HepG2 (cell line): ENCODE measurements around the gene CPLX3. TPM values are rescaled to one million over a fixed set of nuclear protein-coding genes. Genes with fewer than 3 reads are reported as not detected.
A peak's percentile ranks its signal among the peaks of the same experiment; 100 is the strongest.

Experiments
- ATAC-seq: fragments of 200-7000 bp; cut with Tn5 transposase; 3 replicates; pipeline ENCODE4 v1.9.1; 2020; ENCODE audit warnings: mild to moderate bottlenecking, moderate library complexity
- BruUV-seq: library from RNA; stranded (reverse); fragments of 400-500 nt; replicated peaks from 2 replicates; lab custom pipeline; 2021; lab: Mats Ljungman, UMichigan
- CTCF ChIA-PET: fragments of 300-600 bp; formaldehyde crosslinking; extraction: SDS; loops from one replicate; lab custom pipeline; 2021; ENCODE audit warnings: low total read pairs, inconsistent platforms, low intra/inter-chr PET ratio; lab: Yijun Ruan, JAX
- POLR2A ChIA-PET: fragments of 350-600 bp; sonication (Branson Sonifier 250); formaldehyde crosslinking; loops from one replicate; lab custom pipeline; 2020; ENCODE audit warnings: antibody characterized with exemption, inconsistent platforms; lab: Yijun Ruan, JAX
- DNase-seq: peaks from one replicate; pipeline ENCODE4 v3.0.0-alpha.2; 2015; ENCODE audit warnings: low spot score
- FAIRE-seq: peaks from 3 replicates; lab custom pipeline; 2011; peaks lifted over from hg19 to GRCh38; lab: Jason Lieb, UNC
- H2AFZ ChIP-seq: one replicate; pipeline ENCODE4 v1.6.1; 2011; ENCODE audit warnings: low read length, inconsistent platforms
- H3K27ac ChIP-seq: fragments of 300-600 bp; 3 replicates; pipeline ENCODE4 v1.8.0; 2011; ENCODE audit warnings: mixed run types, mild to moderate bottlenecking, mixed read lengths, low read length, inconsistent platforms; ENCODE audit not compliant: insufficient read depth; ENCODE audit errors: extremely low read length
- H3K27me3 ChIP-seq, 2 experiments: fragments of 200-600 bp in 1 of 2; 2 replicates in 1 of 2; 3 replicates in 1 of 2; pipeline versions ENCODE4 v1.6.0 to v1.8.0; 2011; ENCODE audit warnings: low read length in 2 of 2, mild to moderate bottlenecking in 2 of 2, moderate library complexity in 2 of 2, inconsistent platforms in 1 of 2; ENCODE audit not compliant: insufficient read depth in 2 of 2, control insufficient read depth in 1 of 2
- H3K36me3 ChIP-seq, 2 experiments: fragments of 200-600 bp in 1 of 2; replicated peaks in 1 of 2; 2 replicates in 1 of 2; 3 replicates in 1 of 2; pipeline versions ENCODE4 v1.5.1 to v1.8.0; 2011; ENCODE audit warnings: low read length in 2 of 2, inconsistent platforms in 1 of 2; ENCODE audit not compliant: insufficient read depth in 2 of 2, control insufficient read depth in 1 of 2
- H3K4me1 ChIP-seq: 2 replicates; pipeline ENCODE4 v1.5.1; 2012; ENCODE audit warnings: low read length, inconsistent platforms; ENCODE audit not compliant: insufficient read depth
- H3K4me2 ChIP-seq: 2 replicates; pipeline ENCODE4 v1.6.0; 2011; ENCODE audit warnings: low read depth, low read length, inconsistent platforms
- H3K4me3 ChIP-seq, 3 experiments: fragments of 200-600 bp in 1 of 3; sonication (generic), shearing (Covaris generic) in 1 of 3; replicated peaks in 1 of 3; 2 replicates each; pipeline ENCODE4 v1.5.1; 2011 to 2016; ENCODE audit warnings: low read length in 3 of 3, inconsistent platforms in 2 of 3, low read depth in 2 of 3, mild to moderate bottlenecking in 2 of 3, control low read depth in 1 of 3, mixed read lengths in 1 of 3; ENCODE audit not compliant: insufficient read depth in 1 of 3
- H3K79me2 ChIP-seq: one replicate; pipeline ENCODE4 v1.6.1; 2011; ENCODE audit warnings: low read length, inconsistent platforms; ENCODE audit not compliant: insufficient read depth
- H3K9ac ChIP-seq: 2 replicates; pipeline ENCODE4 v1.6.0; 2011; ENCODE audit warnings: mild to moderate bottlenecking, low read depth, low read length, inconsistent platforms; ENCODE audit not compliant: insufficient read depth
- H3K9me3 ChIP-seq: 2 replicates; pipeline ENCODE4 v1.5.1; 2012; ENCODE audit warnings: mild to moderate bottlenecking, low read length
- H4K20me1 ChIP-seq: 2 replicates; pipeline ENCODE4 v1.6.0; 2011; ENCODE audit warnings: inconsistent platforms, mild to moderate bottlenecking, low read length, moderate library complexity; ENCODE audit not compliant: insufficient read depth
- CCDC6 ChIP-seq: sonication (generic); formaldehyde crosslinking; IDR thresholded peaks from 2 replicates; pipeline ENCODE4 v1.8.1; 2022; ENCODE audit warnings: mild to moderate bottlenecking, missing genetic modification reagents, moderate library complexity
- FOXO1 ChIP-seq: sonication (generic); formaldehyde crosslinking; IDR thresholded peaks from 2 replicates; pipeline ENCODE4 v1.4.0; 2020; ENCODE audit warnings: missing genetic modification reagents
- HNRNPUL1 ChIP-seq: fragments of 200-400 bp; formaldehyde crosslinking; IDR thresholded peaks from 2 replicates; pipeline ENCODE4 v1.6.1; 2017; ENCODE audit warnings: low read depth, mild to moderate bottlenecking, low read length, moderate library complexity
- HOXA9 ChIP-seq: sonication (generic); formaldehyde crosslinking; IDR thresholded peaks from 2 replicates; pipeline ENCODE4 v1.8.1; 2022; ENCODE audit warnings: missing genetic modification reagents, mild to moderate bottlenecking, moderate library complexity, borderline replicate concordance
- KDM6A ChIP-seq: IDR thresholded peaks from 2 replicates; pipeline ENCODE4 v1.6.1; 2016; ENCODE audit warnings: low read depth
- KLF9 ChIP-seq: IDR thresholded peaks from 2 replicates; pipeline ENCODE4 v1.6.1; 2016; ENCODE audit warnings: low read depth
- MAFF ChIP-seq: IDR thresholded peaks from 2 replicates; pipeline ENCODE4 v1.6.1; 2011; ENCODE audit warnings: low read depth, low read length, improper control_type of control experiment
- MAFK ChIP-seq, 2 experiments: IDR thresholded peaks in 1 of 2; conservative IDR thresholded peaks in 1 of 2; 2 replicates each; pipeline ENCODE4 v1.6.1; 2011; ENCODE audit warnings: improper control_type of control experiment in 2 of 2, low read length in 2 of 2
- PBX2 ChIP-seq: IDR thresholded peaks from 2 replicates; pipeline ENCODE4 v1.6.1; 2016; ENCODE audit warnings: control low read depth
- POGZ ChIP-seq: sonication (generic); formaldehyde crosslinking; IDR thresholded peaks from 2 replicates; pipeline ENCODE4 v1.4.0; 2020; ENCODE audit warnings: mild to moderate bottlenecking, missing genetic modification reagents
- SP5 ChIP-seq: IDR thresholded peaks from 2 replicates; pipeline ENCODE4 v1.6.1; 2016; ENCODE audit warnings: low read depth, borderline replicate concordance
- U2AF2 ChIP-seq: fragments of 200-400 bp; formaldehyde crosslinking; IDR thresholded peaks from 2 replicates; pipeline ENCODE4 v1.6.1; 2017; ENCODE audit warnings: low read depth, mild to moderate bottlenecking, low read length
- ZNF430 ChIP-seq: sonication (generic); formaldehyde crosslinking; IDR thresholded peaks from 2 replicates; pipeline ENCODE4 v1.9.0; 2021; ENCODE audit warnings: mild to moderate bottlenecking, missing genetic modification reagents
- ZNF530 ChIP-seq: sonication (generic); formaldehyde crosslinking; IDR thresholded peaks from 2 replicates; pipeline ENCODE4 v1.5.0; 2020; ENCODE audit warnings: low read depth, mild to moderate bottlenecking, missing genetic modification reagents
- ZNF652 ChIP-seq: IDR thresholded peaks from 2 replicates; pipeline ENCODE4 v1.6.1; 2016; ENCODE audit warnings: low read depth, borderline replicate concordance
- ZSCAN9 ChIP-seq: IDR thresholded peaks from 2 replicates; pipeline ENCODE4 v1.6.1; 2016; ENCODE audit warnings: borderline replicate concordance
- WGBS: methylation state at CpG from one replicate; pipeline ENCODE4 v1.1.6; 2017; ENCODE audit warnings: low lambda C conversion rate; 5-methylcytosine and 5-hydroxymethylcytosine counted together
- in situ Hi-C: cut with HindIII; loops from 2 replicates; pipeline ENCODE4 v1.10.0; 2017; ENCODE audit warnings: low pct_unique_long_range_greater_than_20kb; ENCODE audit not compliant: extremely low pct_ligation_motif_present
- intact Hi-C: fragments of 100-400 bp; cut with micrococcal nuclease; formaldehyde crosslinking; loops from one replicate; pipeline ENCODE4 v1.10.0; 2022; ENCODE audit not compliant: unreplicated experiment
- polyA plus RNA-seq, 8 experiments: library from polyadenylated mRNA; depleted of rRNA in 3 of 8; stranded (reverse) in 7 of 8; unstranded in 1 of 8; fragments of >200 nt; fragmentation: Illumina TruSeq in 4 of 8; extraction: Trizol in 4 of 8; gene quantifications; 2 replicates each; pipeline versions ENCODE4 v1.2.1 to v1.2.3, GENCODE V29; 2011 to 2016; ENCODE audit warnings: low read depth in 4 of 8, missing spikeins in 1 of 8, mixed read lengths in 1 of 8; ENCODE audit not compliant: insufficient read depth in 1 of 8
- total RNA-seq, 5 experiments: library from RNA; depleted of rRNA; stranded (reverse); fragments of >200 nt; fragmentation: Illumina TruSeq; extraction: Trizol; gene quantifications; 2 replicates each; pipeline ENCODE4 v1.2.3, GENCODE V29; 2016; ENCODE audit warnings: low read depth in 1 of 5

The CPLX3 gene
- total and polyA plus RNA-seq, 2 of the 13 experiments (the other 11 are each of a cell fraction or from before 2014, with no cell fraction given) = not detected

DNA sequence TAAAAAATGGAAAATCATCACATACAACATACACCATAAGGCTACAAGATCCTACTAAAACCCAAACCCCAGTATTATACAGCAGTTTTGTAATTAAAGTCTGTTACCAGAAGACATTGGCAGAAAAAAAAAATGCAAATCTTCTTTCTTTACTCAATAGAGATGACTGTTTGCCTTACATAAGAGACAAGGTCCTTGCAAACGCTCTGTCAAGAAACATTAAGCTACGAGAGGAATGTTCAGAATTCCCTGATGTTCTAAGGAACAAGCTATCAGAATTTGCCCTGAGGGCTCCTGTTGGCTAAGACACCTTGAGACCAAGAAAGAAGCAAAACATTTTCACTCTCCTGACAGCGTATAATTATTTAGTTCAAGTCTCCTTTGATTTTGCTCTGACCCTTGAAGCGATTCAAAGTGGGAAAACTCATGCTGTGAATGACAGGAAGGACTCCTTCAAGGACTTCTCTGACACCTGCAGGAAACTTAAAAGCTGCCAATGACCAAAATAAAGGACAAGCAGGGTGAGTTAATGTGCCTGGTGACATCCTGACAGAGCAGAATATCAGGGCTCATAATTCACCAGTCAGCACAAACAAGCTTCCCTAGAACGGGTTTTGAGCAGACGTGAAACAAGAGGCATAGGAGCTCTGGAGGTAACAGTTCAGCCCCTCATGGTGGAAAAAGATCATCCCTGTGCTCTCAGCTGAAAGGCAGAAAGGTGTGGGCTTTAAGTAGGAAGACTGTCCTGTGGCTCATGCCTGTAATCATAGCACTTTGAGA, 44.2 kb downstream of the CPLX3 start:
- Histone ChIP-seq H3K4me1 (peaks cover 73% of the 10 kb centered on the region), H3K9me3 (no peaks in the 10 kb centered on the region), H3K27me3 (peaks cover 0 to 2% of the 10 kb centered on the region in 2 experiments; a peak in 1 of 5 replicates), H3K4me3 (no peak overlapping the region), H3K27ac (no peak overlapping the region), H3K36me3 (peaks cover 0 to 1% of the 10 kb centered on the region in 2 experiments; a peak in 4 of 5 replicates), H3K79me2 (peaks cover 61% of the 10 kb centered on the region), H3K4me2 (peak overlapping the region; percentile 41; the same call in 1 of the 2 replicates), H4K20me1 (peaks cover 16% of the 10 kb centered on the region), H2AFZ (no peak overlapping the region), H3K9ac (peak overlapping the region; percentile 1; the same call in 1 of the 2 replicates)
- peak; percentile 67 for TF ChIP-seq MAFF
- TF ChIP-seq MAFK (conservative IDR thresholded peaks at IDR 0.05 in 1 of 2, IDR thresholded peaks at IDR 0.05 in 1 of 2; ENCODE audit: low read length in 2 of 2) = peak; percentile 65 to 66
- no peak for TF ChIP-seq CCDC6 (CRISPR knock-in tag)
- FAIRE-seq (no peak), ATAC-seq (no peak), DNase-seq (no peak)
- intact Hi-C loops (no loop called here), in situ Hi-C loops (no loop called here)
- CTCF ChIA-PET = no interaction called here
- 79% methylated on average over 6 of the region's 6 CpGs for WGBS
- POLR2A ChIA-PET = interaction anchor here (1.1 to 1.7 kb wide), 5 partner anchors 11 to 52 kb away, joined by 3 to 6 read pairs (median 4); partner anchors contain the start of gene MPI
- BruUV-seq = no TSS peak

GRCh38 chr15:74872702-74873035, 46.2 kb downstream of the CPLX3 start:
- H3K4me1 ChIP-seq = peaks cover 53% of the 10 kb centered on the region
- peaks cover 0 to 7% of the 10 kb centered on the region in 2 experiments; a peak in 1 of 5 replicates for H3K27me3 ChIP-seq
- H3K9ac ChIP-seq = peak overlapping the region; percentile 98
- peak overlapping the region; percentile 90 for H3K4me2 ChIP-seq
- FAIRE-seq (no peak), DNase-seq (no peak), ATAC-seq (no peak)
- TSS peak; percentile 61 for BruUV-seq
- H2AFZ ChIP-seq = no peak overlapping the region
- peaks cover 0 to 1% of the 10 kb centered on the region in 2 experiments; a peak in 4 of 5 replicates for H3K36me3 ChIP-seq
- POLR2A ChIA-PET = interaction anchor here (1.3 to 1.9 kb wide), 2 partner anchors 17 to 29 kb away, joined by 3 to 10 read pairs; partner anchors contain the start of genes MPI and ULK3
- H3K79me2 ChIP-seq = peaks cover 47% of the 10 kb centered on the region
- intact Hi-C loops = no loop called here
- no peaks in the 10 kb centered on the region for H3K9me3 ChIP-seq
- H3K27ac ChIP-seq = peak overlapping the region; percentile 93
- H3K4me3 ChIP-seq = peak overlapping the region; percentile 83 to 98 (median 98)
- CTCF ChIA-PET = no interaction called here
- H4K20me1 ChIP-seq = peaks cover 13% of the 10 kb centered on the region
- in situ Hi-C loops = no loop called here
- under 1% methylated on average over 7 of the region's 11 CpGs for WGBS
- TF ChIP-seq ZSCAN9 (no peak), SP5 (0 out of 2 replicates have a peak, but pooled peaks have one; percentile 5), POGZ (CRISPR knock-in tag) (0 out of 2 replicates have a peak, but pooled peaks have one; percentile 9), HOXA9 (no peak), PBX2 (CRISPR knock-in tag) (no peak), HNRNPUL1 (no peak), ZNF652 (CRISPR knock-in tag) (no peak), FOXO1 (peak; percentile 11; the same call in 1 of the 2 replicates), ZNF530 (CRISPR knock-in tag) (no peak), KDM6A (no peak), U2AF2 (no peak), ZNF430 (no peak), KLF9 (CRISPR knock-in tag) (no peak)
